Adrenal gland (tissue), 12 donors: ENCODE data around the gene F12. TPM values are rescaled to one million over a fixed set of nuclear protein-coding genes. Genes with fewer than 3 reads are reported as not detected.

Experiments
- DNase-seq, 7 donors: peaks; one replicate each; pipeline ENCODE4 v3.0.0-alpha.2; 2019 to 2020
- H3K27ac ChIP-seq, 5 donors: fragments of 200-600 bp; sonication (generic) in 4 of 5; 1 replicate in 3 of 5; 2 replicates in 2 of 5; pipeline versions ENCODE4 v1.5.1 to v1.8.0; 2016 to 2020; ENCODE audit warnings: mild to moderate bottlenecking in 1 of 5
- H3K27me3 ChIP-seq: fragments of 200-600 bp; 2 replicates; pipeline ENCODE4 v1.8.0; 2021
- H3K36me3 ChIP-seq, 2 donors: fragments of 200-600 bp; replicated peaks in 1 of 2; 1 replicate in 1 of 2; 2 replicates in 1 of 2; pipeline versions ENCODE4 v1.5.1 to v1.8.0; 2018 to 2022
- H3K4me1 ChIP-seq, 2 donors: fragments of 200-600 bp; replicated peaks in 1 of 2; 1 replicate in 1 of 2; 2 replicates in 1 of 2; pipeline versions ENCODE4 v1.5.1 to v1.8.0; 2018 to 2021
- H3K4me3 ChIP-seq, 4 donors: fragments of 200-600 bp; sonication (generic) in 3 of 4; one replicate each; pipeline ENCODE4 v1.5.1; 2016 to 2018
- H3K9me3 ChIP-seq, 3 donors: fragments of 200-600 bp; sonication (generic) in 1 of 3; replicated peaks in 1 of 3; 1 replicate in 2 of 3; 2 replicates in 1 of 3; pipeline versions ENCODE4 v1.5.1 to v1.8.0; 2016 to 2021
- POLR2A ChIP-seq, 2 donors: fragments of 450-650 bp; IDR thresholded peaks; one replicate each; pipeline ENCODE4 v1.6.1; 2017; ENCODE audit warnings: antibody characterized with exemption in 2 of 2, mild to moderate bottlenecking in 2 of 2, moderate library complexity in 1 of 2
- WGBS, 4 donors: extraction: QIAGEN DNeasy Blood & Tissue Kit in 2 of 4; methylation state at CpG; one replicate each; pipeline versions ENCODE4 v1.1.5 to v1.1.7; 2013 to 2017; 5-methylcytosine and 5-hydroxymethylcytosine counted together
- intact Hi-C, 2 donors: fragments of 100-400 bp; cut with DNase I; formaldehyde crosslinking; loops; one replicate each; pipeline versions ENCODE4 v1.14.1 to v1.15.0; 2022 to 2023
- polyA plus RNA-seq, 3 donors: library from polyadenylated mRNA; stranded (reverse); fragments of 200-250 nt in 2 of 3; fragments of 350-450 nt in 1 of 3; fragmentation: Illumina TruSeq in 1 of 3; extraction: RNeasy Lipid Tissue Mini Kit (QIAGEN cat#74804) in 1 of 3; gene quantifications; one replicate each; pipeline ENCODE4 v1.2.3, GENCODE V29; 2013 to 2014
- total RNA-seq, 9 donors: library from RNA; depleted of rRNA in 4 of 9; stranded (reverse); fragments of >200 nt in 4 of 9; fragments of 120-200 nt in 1 of 9; fragmentation: NEBNext Ultra II Directional in 1 of 9; extraction: Animal tissue kit (Norgen Biotek cat#: 25700) in 1 of 9; gene quantifications; one replicate each; pipeline versions ENCODE4 v1.1.0 to v1.2.4, GENCODE V29; 2013 to 2023
- TF ChIP-seq, protein P1 (sequence below), 6 experiments: fragments of 450-650 bp in 4 of 6; fragments of 200-600 bp in 2 of 6; sonication (generic) in 1 of 6; IDR thresholded peaks; 1 replicate in 5 of 6; 2 replicates in 1 of 6; pipeline versions ENCODE4 v1.5.1 to v1.8.0; 2016 to 2021; ENCODE audit warnings: antibody characterized with exemption in 6 of 6, mild to moderate bottlenecking in 2 of 6, moderate library complexity in 1 of 6
- donor health status: healthy with polysubstance abuse.
- donor health status: Bipolar disorder and iron deficiency.
- donor health status: DM: yes; HTN: yes; CAD: no.
- donor health status: DM: no; HTN: no; CAD: no.
- donor health status: DM: no; HTN: no; CAD: no.
- donor health status: DM: yes; HTN: yes; CAD: no.

The F12 gene
- total and polyA plus RNA-seq, 12 donors, result 0.11 to 0.80 (median 0.36) TPM; not detected in 3

DNA sequence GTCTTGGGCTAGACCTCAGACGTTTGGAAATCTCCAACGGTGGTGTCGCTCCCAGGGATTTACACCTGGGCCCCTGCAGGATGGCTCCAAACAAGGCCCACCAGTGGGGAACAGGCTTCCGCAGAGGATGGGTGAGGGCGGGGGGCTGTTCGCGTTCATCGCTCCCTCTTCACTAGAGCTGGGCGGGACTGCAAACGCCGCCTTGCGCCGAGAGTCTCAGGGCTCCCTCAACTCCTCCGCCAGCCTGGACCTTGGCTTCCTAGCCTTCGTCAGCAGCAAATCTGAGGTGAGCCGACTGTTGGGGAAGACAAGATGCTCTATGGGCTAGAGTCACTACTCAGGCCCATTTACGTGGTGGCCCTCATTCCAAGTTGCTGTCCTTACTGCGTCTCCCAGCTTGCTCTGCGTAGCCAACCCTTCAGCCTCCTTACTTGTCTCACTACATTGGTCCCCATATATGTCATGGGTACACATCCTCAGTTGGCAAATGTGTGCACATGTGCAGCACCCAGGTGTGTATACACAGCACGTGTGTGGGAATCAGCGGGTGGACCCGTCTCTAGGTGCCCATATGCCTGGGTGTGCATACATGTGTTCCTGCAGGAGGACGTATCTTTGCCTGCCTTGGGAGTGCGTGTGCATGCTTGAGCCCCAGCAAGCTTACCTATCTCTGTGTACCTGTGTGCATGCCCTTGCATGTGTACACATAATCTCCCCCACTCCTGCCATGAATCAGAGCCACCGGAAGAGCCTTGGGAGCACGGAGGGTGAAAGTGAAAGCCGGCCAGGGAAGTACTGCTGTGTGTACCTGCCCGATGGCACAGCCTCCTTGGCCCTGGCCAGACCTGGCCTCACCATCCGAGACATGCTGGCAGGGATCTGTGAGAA lies 41.1 kb downstream of the F12 start:
- Histone ChIP-seq H3K4me3 (no peak overlapping the region), H3K4me1 (peaks cover 19 to 29% of the 10 kb centered on the region in 2 donors), H3K27me3 (no peaks in the 10 kb centered on the region), H3K9me3 (no peaks in the 10 kb centered on the region), H3K27ac (no peak overlapping the region), H3K36me3 (no peaks in the 10 kb centered on the region)
- WGBS, 4 donors, result 70 to 89% (median 84%) methylated on average over 10 to 29 of the region's 29 CpGs
- TF ChIP-seq, protein P1, sequence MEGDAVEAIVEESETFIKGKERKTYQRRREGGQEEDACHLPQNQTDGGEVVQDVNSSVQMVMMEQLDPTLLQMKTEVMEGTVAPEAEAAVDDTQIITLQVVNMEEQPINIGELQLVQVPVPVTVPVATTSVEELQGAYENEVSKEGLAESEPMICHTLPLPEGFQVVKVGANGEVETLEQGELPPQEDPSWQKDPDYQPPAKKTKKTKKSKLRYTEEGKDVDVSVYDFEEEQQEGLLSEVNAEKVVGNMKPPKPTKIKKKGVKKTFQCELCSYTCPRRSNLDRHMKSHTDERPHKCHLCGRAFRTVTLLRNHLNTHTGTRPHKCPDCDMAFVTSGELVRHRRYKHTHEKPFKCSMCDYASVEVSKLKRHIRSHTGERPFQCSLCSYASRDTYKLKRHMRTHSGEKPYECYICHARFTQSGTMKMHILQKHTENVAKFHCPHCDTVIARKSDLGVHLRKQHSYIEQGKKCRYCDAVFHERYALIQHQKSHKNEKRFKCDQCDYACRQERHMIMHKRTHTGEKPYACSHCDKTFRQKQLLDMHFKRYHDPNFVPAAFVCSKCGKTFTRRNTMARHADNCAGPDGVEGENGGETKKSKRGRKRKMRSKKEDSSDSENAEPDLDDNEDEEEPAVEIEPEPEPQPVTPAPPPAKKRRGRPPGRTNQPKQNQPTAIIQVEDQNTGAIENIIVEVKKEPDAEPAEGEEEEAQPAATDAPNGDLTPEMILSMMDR (IDR thresholded peaks at IDR 0.05), result no peak
- no peak for TF ChIP-seq POLR2A (IDR thresholded peaks at IDR 0.05)
- DNase-seq, result peak in 2 of 7 donors; percentile 26 to 44
- intact Hi-C loops, result no loop called here

DNA sequence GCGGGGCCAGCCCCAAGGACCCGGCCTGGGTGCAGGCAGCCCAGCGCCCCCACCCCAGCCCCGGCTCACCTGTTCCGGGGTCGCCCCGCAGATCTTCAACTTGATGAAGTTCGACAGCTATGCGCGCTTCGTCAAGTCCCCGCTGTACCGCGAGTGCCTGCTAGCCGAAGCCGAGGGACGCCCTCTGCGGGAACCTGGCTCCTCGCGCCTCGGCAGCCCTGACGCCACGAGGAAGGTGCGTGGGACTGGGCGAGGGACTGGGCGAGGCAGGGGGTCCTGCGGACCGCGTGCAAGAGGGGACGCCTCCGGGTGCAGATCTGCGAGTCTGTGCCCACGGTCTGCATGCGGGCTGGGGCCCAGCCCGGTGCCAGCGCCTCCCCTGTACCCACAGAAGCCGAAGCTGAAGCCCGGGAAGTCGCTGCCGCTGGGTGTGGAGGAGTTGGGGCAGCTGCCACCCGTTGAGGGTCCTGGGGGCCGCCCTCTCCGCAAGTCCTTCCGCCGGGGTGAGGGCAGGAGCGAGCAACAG lies 42.0 kb downstream of the F12 start:
- peak overlapping the region in 4 of 5 donors; percentile 93 to 98 (median 96) for H3K27ac ChIP-seq
- peaks cover 27 to 35% of the 10 kb centered on the region in 2 donors for H3K4me1 ChIP-seq
- 24 to 80% (median 31%) methylated on average over 4 to 46 of the region's 46 CpGs for WGBS, 4 donors
- no peaks in the 10 kb centered on the region for H3K27me3 ChIP-seq
- no peaks in the 10 kb centered on the region for H3K9me3 ChIP-seq
- intact Hi-C loops, result no loop called here
- H3K4me3 ChIP-seq, result peak overlapping the region in 2 of 4 donors; percentile 18 to 49
- peak in 1 of 7 donors; percentile 41 for DNase-seq
- no peaks in the 10 kb centered on the region for H3K36me3 ChIP-seq
- TF ChIP-seq, protein P1 (IDR thresholded peaks at IDR 0.05), result no peak

- Histone ChIP-seq H3K27ac (peak overlapping the region; percentile 87 to 98 (median 94)), H3K4me3 (peak overlapping the region in 2 of 4 donors; percentile 18 to 49), H3K27me3 (no peaks in the 10 kb centered on the region), H3K36me3 (no peaks in the 10 kb centered on the region), H3K9me3 (no peaks in the 10 kb centered on the region), H3K4me1 (peaks cover 27 to 36% of the 10 kb centered on the region in 2 donors)
- WGBS, 4 donors, result 16 to 29% (median 18%) methylated on average over 16 to 36 of the region's 36 CpGs
- intact Hi-C loops, result no loop called here
- TF ChIP-seq, protein P1 (IDR thresholded peaks at IDR 0.05), result no peak
- TF ChIP-seq POLR2A (IDR thresholded peaks at IDR 0.05), result peak in 1 of 2 donors; percentile 61
- peak; percentile 92 to 96 (median 93) for DNase-seq
These were observed 42.6 kb downstream of the F12 start for GRCh38 chr5:177366528-177367322.
